GM19467 (cell line): Measurements from ENCODE around the gene ALPK3.

Experiments used
- ATAC-seq: cut with Tn5 transposase; IDR thresholded peaks from one replicate; pipeline ENCODE4 v1.9.1; 2021; ENCODE audit warnings: mild to moderate bottlenecking, moderate library complexity; ENCODE audit not compliant: unreplicated experiment

The ALPK3 gene

DNA sequence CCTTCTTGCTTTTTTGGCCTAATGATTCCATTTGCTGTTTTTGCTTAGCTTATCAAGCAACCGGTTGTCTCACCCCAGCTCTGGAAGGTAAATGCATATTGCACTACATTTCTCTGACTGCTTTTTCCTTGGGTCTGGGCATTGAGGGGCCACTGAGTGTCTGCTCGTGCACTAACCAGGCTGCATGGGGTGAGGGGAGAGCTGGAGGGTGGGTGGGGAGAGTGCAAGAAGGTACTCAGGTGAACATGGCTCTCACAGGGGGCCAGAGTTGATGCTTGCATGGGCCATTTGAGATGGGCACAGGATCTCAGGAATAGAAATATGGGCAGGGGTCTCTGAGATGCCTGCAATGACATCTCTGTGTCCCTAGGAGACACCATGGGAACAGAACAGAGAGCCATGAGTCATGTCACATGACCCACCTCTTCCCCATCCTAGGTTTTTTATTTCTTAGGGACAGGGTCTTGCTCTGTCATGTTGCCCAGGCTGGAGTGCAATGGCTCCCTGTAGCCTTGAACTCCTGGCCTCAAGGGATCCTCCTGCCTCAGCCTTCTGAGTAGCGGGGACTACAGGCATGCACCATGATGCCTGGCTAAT is 6.2 kb downstream of the ALPK3 start:
- no peak for ATAC-seq

DNA sequence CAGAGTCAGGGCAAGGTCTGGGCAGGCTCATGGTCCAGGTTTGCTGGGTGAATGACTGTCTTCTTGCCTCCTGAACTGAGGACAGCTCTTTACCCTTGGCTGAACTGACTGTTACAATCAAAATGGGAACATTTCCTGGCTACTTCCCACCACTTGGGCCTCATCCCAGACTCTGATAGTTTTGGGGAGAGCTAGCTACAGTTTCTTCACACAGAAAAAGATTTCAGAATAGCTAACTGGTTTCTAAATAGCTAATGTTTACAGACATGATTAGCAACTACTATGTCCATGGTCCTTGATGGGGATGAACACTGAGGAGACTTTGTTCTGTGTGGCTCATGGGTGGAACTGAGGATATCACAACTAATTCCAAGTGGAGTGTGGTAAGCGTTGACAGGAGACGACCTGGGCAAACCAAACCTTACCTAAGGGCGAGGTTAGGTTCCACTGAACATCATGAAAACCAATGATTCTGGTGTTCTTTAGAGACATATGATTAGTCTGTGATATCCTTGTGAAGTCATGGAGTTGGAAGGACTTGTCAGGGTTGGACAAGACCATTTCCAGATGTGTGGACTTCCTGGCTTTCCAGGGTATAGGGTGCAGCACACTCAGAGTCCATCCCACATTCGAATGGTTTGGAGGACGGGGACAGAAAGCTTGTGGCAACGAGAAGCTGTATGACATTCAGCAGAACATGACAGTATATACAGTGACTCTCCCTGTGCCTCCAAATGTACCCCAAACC is 7.3 kb downstream of the ALPK3 start:
- ATAC-seq = no peak

DNA sequence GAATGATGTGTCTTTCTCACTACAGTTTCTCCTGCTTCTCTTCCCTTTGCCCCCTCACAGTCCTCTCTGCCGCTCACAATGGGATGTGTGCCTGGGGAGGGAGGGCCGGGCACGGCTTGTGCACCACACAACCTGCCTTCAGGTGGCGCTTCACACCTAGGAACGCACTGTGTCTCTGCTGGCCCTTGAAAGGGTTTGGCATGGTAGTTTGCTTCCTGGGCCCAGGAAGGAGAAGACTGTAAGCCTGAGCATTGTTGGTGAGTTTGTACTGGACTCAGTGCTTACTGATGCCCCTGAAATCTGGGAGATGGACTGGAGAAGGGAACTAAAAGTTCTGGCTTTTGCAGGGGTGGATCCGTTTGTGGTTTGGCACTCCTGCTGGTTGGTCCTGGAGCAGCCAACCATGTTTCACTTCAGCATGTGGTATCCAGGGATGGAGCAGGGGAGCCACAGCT is 9.2 kb downstream of the ALPK3 start:
- no peak for ATAC-seq

DNA sequence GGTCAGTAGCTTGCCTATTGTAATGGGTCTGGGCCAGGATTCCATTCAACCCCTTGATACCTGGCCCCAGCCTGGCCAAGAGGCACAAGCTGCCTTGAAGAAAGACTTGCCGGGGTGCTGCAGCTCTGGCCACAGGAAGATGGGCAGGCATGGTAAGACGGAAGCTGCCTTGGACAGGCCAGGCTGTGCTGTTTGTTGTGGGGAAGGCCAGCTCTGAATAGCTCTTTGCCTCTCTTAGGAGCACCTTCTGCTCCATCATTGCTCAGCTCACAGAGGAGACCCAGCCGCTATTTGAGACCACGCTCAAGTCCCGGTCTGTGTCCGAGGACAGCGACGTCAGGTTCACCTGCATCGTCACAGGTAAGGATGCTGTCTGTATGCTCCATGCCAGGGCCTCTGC is 10.1 kb downstream of the ALPK3 start:
- ATAC-seq = no peak

DNA sequence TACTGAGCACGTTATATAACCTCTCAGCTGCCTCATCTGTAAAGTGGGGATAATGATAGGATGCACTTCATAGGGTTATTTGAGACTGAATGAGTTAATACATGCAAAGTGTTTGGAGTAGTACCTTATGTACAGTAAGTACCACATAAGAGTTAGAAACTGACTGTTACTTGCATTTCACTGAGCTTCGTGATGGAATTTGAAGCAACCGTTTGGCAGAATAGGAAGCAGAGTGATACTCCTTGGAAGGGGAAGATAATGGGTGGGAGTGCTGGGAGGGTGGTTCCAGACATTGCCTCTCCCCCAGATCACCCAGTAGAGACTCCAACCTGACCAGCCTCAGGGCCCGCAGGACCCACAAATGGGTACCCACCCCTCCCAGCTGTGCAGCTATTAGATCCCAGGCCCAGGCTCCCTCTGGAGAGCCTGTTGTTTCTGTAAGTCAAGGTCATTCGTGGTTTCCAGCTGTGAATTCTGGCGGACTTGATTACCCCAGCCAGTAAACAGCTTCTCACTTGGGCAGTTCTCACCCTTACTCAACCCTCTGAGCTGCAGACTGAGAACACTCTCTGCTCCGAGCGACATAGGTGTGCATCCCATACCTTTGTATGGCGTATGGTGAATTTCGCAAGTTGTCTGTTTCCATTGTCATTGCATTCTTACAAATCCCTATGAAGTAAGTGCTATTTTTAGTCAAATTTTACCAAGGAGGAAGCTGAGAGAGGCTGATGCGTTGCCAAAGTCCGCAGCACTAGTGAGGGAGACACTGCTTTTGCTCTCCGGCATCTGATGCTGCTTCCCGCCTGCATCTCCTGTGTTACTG is 11.1 kb downstream of the ALPK3 start:
- no peak for ATAC-seq

DNA sequence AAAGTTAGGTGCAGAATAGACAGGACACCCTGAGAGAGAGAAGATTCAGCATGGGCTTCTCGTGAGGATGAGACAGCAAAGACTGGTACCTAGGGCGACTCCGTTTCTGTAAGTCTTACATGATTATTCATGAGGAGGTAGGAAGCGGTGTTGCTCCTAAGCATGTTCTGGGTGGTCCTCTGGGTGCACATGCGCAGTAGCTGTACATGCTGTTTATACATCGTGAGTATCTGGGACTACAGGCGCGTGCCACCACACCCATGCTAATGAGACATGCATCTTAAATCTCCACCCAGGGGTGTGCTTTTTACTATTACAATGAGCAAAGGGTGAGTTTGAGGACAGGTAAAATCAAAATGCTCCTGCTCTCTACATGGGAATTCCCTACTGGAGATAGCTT is 12.3 kb downstream of the ALPK3 start:
- ATAC-seq = no peak

DNA sequence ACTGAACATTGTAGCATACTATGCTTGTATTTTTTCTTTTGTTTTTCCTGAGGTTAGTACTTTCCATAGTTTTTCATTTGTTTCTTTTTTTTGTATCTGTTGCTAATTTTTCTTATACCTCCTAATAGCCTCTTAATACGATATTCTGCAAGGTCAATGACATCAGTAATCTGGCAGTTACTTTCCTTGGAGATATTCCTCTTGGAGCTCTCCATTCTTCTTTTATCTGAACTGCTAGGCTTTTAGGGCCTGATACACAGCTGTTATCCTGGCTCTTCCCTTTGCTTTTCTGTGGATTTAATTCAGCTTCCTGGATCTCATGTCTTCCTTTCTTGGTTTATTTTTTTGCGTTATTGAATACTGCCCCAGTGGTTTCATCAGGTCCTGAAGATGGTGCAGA is 12.9 kb downstream of the ALPK3 start:
- no peak for ATAC-seq

DNA sequence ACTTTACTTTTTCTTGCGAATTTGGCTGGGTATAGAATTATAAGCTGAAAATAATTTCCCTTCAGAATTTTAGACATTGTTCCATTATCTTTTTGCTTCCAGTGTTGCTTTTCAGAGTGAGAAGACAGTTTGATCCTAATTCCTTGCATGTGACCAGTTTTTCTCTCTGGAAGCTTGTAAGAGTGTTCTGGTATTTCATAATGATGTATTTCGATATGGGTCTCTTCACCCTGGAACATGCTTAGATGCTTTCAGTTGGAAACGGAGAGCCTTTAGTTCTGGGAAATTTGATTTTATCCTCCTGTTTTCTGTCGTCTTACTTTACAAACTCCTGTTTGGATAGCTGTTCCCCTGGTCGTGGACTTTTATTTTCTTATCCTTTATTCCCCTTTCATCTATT is 13.9 kb downstream of the ALPK3 start:
- no peak for ATAC-seq

DNA sequence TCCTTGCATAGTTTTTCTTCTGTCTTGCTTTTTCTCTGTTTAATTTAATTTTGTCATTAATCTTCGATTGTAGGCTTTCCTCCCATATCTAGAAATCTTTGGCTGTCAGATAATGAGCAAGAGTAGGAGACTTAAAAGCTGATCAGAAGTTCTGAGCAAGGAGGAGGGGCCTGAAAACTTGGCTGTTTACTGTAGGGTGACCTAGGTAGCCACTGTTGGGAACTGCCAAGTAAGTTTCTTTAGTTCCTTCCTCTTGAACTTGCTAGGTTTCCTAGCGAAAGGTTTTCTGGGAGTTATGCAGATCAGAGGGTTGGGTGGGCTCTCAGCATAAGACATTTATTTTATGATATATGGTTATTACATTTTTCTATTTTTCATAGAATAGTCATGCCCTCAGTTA is 14.5 kb downstream of the ALPK3 start:
- no peak for ATAC-seq

DNA sequence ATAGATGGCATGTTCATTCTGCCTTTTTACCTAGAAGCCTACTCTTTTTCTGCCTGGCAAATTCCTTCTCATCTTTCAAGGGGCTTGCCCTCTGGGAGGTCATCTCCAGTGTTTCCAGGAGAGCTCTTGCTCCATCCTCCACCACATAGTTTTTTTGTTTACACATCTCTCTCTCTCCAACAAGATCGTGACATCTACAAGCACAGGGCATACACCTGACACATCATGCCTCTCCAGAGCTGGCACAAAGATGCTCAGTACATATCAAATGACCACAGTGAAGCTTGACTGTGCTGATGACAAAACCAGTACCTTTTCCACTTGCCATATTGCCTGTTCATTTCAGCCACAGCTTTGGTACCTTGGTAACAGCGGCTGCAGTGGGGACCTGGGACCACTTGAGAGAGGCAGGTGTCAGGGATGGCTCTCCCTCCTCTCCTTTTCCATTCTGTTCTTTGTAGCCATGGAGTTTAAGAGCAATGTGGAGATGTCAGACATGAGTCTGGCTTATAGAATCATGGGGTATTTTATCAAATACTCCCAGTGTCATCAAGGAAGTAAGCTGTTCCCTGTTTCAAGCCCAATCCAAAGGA is 15.4 kb downstream of the ALPK3 start:
- no peak for ATAC-seq

DNA sequence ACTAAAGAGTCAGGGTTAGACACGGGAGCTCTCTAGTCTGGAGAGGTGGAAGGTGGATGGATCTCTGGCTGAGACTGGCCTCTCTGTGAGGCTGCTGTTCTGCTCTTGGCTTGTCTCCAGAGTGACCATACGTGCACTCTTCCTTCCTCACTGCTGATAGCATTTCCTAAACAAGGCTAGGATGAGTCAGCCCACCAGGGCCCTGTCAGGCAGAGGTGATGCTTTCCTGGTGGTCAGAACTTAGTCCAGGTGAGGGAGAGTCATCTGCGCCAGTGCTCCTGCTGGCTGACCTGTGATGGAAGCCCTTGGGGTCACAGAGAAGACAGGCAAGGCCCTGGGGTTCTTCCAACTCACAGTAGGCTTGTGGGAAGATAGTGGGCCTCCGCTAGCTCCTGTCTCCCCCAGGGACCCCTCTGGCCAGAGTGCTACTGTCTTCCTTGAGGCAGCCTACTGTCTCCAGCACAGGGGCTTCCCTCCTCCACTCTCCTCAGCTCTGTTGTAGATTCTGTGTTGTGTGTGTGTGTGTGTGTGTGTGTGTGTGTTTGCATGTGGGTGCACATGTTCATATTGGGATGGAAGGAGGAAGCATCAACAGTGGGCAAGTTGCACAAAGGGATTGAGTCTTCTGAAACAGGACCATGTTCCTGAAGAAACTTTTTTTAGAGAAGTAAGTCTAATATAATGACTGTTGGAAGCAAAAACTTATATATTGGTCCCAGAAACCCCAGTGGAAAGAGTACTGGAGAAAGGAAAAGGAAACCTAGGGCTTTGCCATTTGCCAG is 16.5 kb downstream of the ALPK3 start:
- no peak for ATAC-seq

DNA sequence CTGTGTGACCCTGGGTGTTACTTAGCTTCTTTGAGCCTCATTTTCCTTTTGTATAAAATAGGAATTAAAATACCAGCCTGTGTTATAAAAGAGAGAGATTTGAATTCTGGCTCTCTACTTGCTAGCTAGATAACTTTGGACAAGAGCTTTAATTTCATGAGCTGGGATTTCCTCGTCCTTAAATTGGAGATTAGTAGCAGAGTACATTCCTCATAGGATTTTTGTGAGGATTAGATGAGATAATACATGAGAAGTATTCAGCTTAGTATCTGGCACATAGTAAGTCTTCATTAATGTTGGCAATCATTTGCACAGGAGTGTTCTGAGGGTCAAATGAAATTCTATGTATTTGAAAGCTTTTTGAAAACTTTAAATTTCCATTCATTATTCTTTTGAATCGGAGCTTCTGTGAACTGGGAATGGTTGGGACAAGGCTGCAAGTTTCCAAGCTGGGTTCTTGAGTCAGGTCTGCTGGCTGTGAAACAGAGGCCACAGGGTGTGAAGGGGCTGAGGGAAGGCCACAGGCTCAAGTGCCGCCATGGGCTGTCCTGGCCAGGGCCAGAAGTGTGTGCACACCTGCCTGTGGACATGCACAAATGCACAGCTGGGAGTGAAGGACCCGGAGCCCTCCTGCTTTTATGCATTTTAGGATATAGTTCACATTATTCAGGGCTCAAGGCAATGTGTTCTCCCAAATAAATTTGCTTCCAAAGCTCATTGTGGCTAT is 17.2 kb downstream of the ALPK3 start:
- ATAC-seq = no peak

DNA sequence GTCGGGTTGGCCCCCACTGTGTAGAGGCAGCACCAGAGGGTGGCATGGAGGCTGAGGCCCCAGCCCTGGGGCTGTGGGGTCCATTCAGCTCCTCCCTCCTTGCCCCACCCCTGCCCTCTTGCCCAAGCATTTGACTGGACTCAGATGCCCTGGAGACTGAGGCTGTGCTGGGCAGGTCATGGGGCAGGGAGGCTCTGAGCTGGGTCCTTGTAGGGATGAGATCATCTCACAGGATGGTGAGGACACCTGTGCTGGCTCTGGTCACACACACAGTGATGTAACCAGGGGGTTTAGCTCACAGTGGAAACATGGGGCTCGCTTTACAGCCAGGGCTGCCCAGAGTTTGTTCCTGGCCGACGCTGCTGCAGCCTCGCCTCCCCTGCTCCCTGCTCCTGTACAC is 17.8 kb downstream of the ALPK3 start:
- ATAC-seq = no peak

DNA sequence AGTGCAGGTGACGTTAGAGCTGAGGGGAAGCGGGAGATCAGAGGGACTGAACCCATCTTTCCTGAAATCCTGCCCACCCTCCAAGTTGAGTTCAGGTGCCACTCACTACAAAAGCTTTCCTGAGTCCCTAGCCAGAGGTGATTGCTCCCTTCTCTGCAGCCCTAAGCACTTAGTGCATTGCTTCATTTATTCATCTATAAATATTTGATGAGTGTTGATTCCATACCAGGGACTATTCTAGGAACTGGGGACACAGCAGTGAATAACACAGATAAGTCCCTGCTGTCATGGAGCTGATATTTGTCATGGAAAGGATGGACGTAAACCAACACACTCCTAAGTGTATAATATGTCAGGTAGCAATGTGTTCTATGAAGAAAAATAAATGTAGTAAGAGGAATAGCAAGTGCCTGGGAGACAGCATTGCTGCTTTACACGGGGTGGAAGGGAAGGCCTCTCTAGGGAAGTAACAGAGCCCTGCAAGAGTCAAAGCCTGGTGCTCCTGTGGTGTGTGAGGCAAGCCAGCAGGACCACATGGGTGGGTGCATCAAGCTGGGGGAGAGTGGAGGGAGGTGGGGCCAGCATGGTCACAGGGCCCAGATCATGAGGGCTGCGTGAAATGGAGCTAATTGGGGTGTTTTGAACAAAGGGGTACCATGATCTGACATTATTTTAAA is 18.6 kb downstream of the ALPK3 start:
- no peak for ATAC-seq

DNA sequence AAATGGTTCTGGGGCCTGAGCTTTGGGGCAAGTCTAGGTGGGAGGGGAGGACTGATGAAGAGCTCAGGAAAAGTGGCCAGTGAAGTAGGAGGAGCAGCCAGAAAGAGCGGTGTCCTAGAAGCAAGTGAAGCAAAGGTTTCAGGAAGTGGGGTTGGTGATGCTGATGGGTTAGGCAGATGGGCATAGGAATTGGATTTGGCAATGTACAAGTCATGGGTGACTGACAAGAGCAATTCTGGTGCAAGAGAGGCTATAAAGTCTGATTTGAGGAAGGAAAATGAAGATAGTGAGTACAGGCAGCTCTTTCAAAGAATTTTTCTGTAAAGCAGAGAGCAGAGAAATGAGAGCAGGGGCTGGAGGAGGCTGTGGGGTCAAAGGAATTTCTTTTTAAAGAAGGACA is 19.7 kb downstream of the ALPK3 start:
- ATAC-seq = no peak

DNA sequence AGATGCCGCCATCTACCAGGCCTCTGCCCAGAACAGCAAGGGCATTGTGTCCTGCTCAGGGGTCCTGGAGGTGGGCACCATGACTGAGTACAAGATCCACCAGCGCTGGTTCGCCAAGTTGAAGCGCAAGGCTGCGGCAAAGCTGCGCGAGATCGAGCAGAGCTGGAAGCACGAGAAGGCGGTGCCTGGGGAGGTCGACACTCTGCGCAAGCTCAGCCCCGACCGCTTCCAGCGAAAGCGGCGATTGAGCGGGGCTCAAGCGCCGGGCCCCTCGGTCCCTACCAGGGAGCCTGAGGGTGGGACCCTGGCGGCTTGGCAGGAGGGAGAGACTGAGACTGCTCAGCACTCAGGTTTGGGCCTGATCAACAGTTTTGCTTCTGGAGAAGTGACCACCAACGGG is 22.6 kb downstream of the ALPK3 start:
- no peak for ATAC-seq

DNA sequence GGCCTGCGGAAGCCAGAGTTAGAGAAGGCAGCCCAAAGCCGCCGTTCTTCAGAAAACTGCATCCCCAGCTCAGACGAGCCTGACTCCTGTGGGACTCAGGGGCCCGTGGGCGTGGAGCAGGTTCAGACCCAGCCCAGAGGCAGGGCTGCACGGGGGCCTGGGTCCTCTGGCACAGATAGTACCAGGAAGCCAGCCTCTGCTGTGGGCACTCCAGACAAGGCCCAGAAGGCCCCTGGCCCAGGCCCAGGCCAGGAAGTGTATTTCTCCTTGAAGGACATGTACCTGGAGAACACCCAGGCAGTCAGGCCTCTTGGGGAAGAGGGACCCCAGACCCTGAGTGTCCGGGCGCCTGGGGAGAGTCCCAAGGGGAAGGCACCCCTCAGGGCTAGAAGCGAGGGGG is 23.1 kb downstream of the ALPK3 start:
- no peak for ATAC-seq

DNA sequence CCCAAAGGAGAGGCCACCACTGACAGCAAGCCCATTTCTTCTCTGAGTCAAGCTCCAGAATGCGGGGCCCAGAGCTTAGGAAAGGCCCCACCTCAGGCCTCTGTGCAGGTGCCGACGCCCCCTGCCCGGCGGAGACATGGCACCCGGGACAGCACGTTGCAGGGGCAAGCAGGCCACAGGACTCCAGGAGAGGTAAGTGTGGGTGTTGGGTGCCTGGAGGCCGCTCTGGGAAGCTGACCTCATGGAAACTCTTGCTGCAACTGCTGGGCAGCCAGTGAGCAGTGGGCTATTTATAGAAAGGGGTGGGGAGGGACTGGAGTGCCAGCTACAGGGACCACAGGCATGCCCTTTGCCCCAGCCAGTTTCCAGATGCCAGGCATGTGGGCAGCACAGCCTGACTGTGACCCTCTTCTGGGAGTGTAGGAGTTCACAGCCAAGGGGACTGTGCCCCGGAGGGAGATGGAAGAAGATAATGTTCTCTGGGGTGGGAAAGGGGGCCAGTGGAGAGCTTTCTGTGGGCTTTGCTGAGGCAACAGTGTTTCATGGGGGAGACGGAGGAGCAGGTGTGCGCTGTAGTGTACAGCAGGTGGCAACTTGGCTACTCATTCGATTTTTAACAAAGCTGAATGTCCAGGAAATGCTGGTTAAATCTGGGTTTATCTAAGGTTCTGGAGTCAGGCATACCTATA is 23.7 kb downstream of the ALPK3 start:
- no peak for ATAC-seq

DNA sequence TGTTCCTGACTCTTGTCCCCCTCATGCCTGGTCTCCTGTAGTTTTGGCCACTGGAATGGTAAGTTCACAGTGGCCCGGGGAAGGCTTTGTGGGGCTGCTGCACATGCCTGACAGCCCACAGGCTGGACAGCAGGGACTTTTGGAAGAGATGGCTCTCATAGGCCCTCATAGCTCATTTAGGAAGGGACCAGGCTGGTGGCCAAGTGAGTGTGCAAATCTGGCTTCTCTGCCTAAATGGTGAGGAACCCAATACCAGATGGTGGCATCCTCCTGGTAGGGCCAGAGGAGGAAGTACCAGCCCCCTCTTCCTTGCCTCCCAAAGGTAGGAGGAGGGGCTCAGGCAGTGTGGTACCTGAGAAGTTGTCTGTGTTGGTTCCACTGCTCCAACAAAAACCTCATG is 25.6 kb downstream of the ALPK3 start:
- ATAC-seq = no peak
